Measurements from ENCODE around the gene DHRSX. TPM values are rescaled to one million over a fixed set of nuclear protein-coding genes. Genes with fewer than 3 reads are reported as not detected.
"Not testable (repeated sequence)": the region's sequence is repeated elsewhere in the genome, so short reads cannot be mapped to it uniquely, and the experiment has no call there.

Gene DHRSX
- total and polyA plus RNA-seq, 2 of the 8 experiments (the other 6 are each of a cell fraction or from before 2014, with no cell fraction given): 35.1 to 43.4 TPM

DNA sequence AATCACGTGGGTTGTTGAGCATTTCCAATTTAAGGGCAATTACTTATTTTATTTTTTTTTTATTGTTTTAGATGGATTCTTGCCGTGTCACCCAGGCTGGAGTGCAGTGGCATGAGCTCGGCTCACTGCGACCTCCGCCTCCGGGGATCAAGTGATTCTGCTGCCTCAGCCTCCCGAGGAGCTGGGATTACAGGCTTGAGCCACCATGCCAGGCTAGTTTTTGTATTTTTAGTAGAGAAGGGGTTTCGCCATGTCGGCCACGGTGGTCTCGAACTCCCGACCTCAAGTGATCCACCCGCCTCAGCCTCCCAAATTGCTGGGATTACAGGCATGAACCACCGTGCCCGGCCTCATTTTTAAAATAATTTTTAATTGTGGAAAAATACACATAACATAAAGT, 111.0 kb downstream of the DHRSX start:
- 96% methylated on average over 15 of the region's 15 CpGs; no CpG with 5 or more reads in 1 of the 2 experiments for WGBS, 2 experiments (ENCODE audit: extremely low coverage in 1 of 2, insufficient coverage in 1 of 2, insufficient read length in 1 of 2, insufficient replicate concordance in 2 of 2, low coverage in 1 of 2, low lambda C conversion rate in 2 of 2, missing lambda C conversion rate in 1 of 2)
- FAIRE-seq; POLR2A ChIA-PET (ENCODE audit: partially characterized antibody): not testable (repeated sequence)

More for the DNA sequence above, 111.0 kb downstream of the DHRSX start:
- H3K56ac ChIP-seq (replicated peaks; ENCODE audit: insufficient read length, low read depth, low read length); H4K20me1 ChIP-seq (replicated peaks in 1 of 2; ENCODE audit: control insufficient read depth in 1 of 2, insufficient read depth in 2 of 2, low read length in 2 of 2); H3K79me2 ChIP-seq (ENCODE audit: control insufficient read depth in 1 of 2, insufficient read depth in 2 of 2, low read length in 2 of 2); H4K8ac ChIP-seq (ENCODE audit: extremely low read depth, insufficient read depth, low read length); H3K4ac ChIP-seq (replicated peaks; ENCODE audit: insufficient read length, low read depth, low read length); H2AFZ ChIP-seq (ENCODE audit: low read length); H4K91ac ChIP-seq (replicated peaks; ENCODE audit: insufficient read length, low read length); H3K4me2 ChIP-seq (ENCODE audit: insufficient read depth in 1 of 2, low read depth in 2 of 2, low read length in 2 of 2); H2BK20ac ChIP-seq (ENCODE audit: low read length); H3K9me3 ChIP-seq (ENCODE audit: insufficient read depth in 2 of 2, low read depth in 1 of 2, low read length in 1 of 2); H3K79me1 ChIP-seq (ENCODE audit: low read depth, low read length); H3K9ac ChIP-seq (replicated peaks in 1 of 4; ENCODE audit: extremely low read depth in 1 of 4, low read depth in 3 of 4, low read length in 3 of 4); H3K18ac ChIP-seq (ENCODE audit: extremely low read depth, low read length); CTCF ChIA-PET (ENCODE audit: partially characterized antibody); H3K23ac ChIP-seq (ENCODE audit: insufficient read length); H2BK5ac ChIP-seq (ENCODE audit: low read depth, low read length); DNase-seq (ENCODE audit: low read depth in 1 of 2, low spot score in 2 of 2); H4K5ac ChIP-seq (ENCODE audit: insufficient read length, low read depth, low read length); H3K4me3 ChIP-seq (ENCODE audit: extremely low read depth in 1 of 4, insufficient read depth in 2 of 4, low read depth in 3 of 4, low read length in 4 of 4); H3K27ac ChIP-seq (ENCODE audit: low read depth, low read length); H3K23me2 ChIP-seq (ENCODE audit: low read depth, low read length); H3K27me3 ChIP-seq (replicated peaks in 1 of 4; ENCODE audit: control insufficient read depth in 3 of 4, extremely low read depth in 1 of 4, insufficient read depth in 3 of 4, low read length in 3 of 4); H2BK120ac ChIP-seq (replicated peaks; ENCODE audit: low read depth, low read length); H2BK12ac ChIP-seq (ENCODE audit: low read depth, low read length); H2BK15ac ChIP-seq (ENCODE audit: low read length); H3K14ac ChIP-seq (ENCODE audit: insufficient read length); H2AK5ac ChIP-seq (ENCODE audit: low read depth, low read length); H3K4me1 ChIP-seq (replicated peaks in 1 of 4; ENCODE audit: control insufficient read depth in 3 of 4, insufficient read depth in 4 of 4, low read length in 3 of 4): not testable (repeated sequence)
- peaks cover 0 to 13% (median 9%) of the 10 kb centered on the region in 4 experiments; a peak in 5 of 8 replicates for H3K36me3 ChIP-seq (ENCODE audit: control insufficient read depth in 2 of 4, insufficient read depth in 4 of 4, low read length in 3 of 4)
